NCI-H226 (cell line): ENCODE measurements around the gene SUN1.

ENCODE experiments used
- DNase-seq: peaks from one replicate; pipeline ENCODE4 v3.0.0-alpha.2; 2015

Gene SUN1

GRCh38 chr7:909358-910329 is 77.4 kb downstream of the SUN1 start:
- DNase-seq: peak; percentile 87

GRCh38 chr7:910441-910861 is 78.2 kb downstream of the SUN1 start:
- no peak for DNase-seq

GRCh38 chr7:910931-911431 is 78.7 kb downstream of the SUN1 start:
- DNase-seq: no peak

GRCh38 chr7:911791-912480 is 79.7 kb downstream of the SUN1 start:
- DNase-seq: no peak

GRCh38 chr7:913736-914520 is 81.7 kb downstream of the SUN1 start:
- peak; percentile 42 for DNase-seq

- DNase-seq: no peak
Observed at GRCh38 chr7:914521-915194, 82.4 kb downstream of the SUN1 start.

- DNase-seq: no peak
Observed at GRCh38 chr7:915291-916218, 83.3 kb downstream of the SUN1 start.

GRCh38 chr7:916291-916941 is 84.1 kb downstream of the SUN1 start:
- peak; percentile 37 for DNase-seq

- no peak for DNase-seq
Observed at GRCh38 chr7:917255-918117, 85.2 kb downstream of the SUN1 start.

GRCh38 chr7:918118-918425 is 85.8 kb downstream of the SUN1 start:
- no peak for DNase-seq

GRCh38 chr7:918441-919113 is 86.3 kb downstream of the SUN1 start:
- DNase-seq: no peak

GRCh38 chr7:919114-919442 is 86.8 kb downstream of the SUN1 start:
- DNase-seq: no peak

- DNase-seq: no peak
Observed at GRCh38 chr7:919924-920341, 87.7 kb downstream of the SUN1 start.

GRCh38 chr7:920351-921070 is 88.2 kb downstream of the SUN1 start:
- no peak for DNase-seq

GRCh38 chr7:921071-921461 is 88.8 kb downstream of the SUN1 start:
- no peak for DNase-seq

GRCh38 chr7:921581-922333 is 89.5 kb downstream of the SUN1 start:
- DNase-seq: no peak

GRCh38 chr7:922334-923107 is 90.2 kb downstream of the SUN1 start:
- no peak for DNase-seq
